ENCODE results near the gene FTHL17.
A peak's percentile ranks its signal among the peaks of the same experiment; 100 is the strongest.

FTHL17 gene

GRCh38 chrX:31074522-31074921, 2.7 kb upstream of the FTHL17 start:
- H3K4me3 ChIP-seq (ENCODE audit: low read length in 2 of 2): no peak overlapping the region
- no peak overlapping the region for H2BK12ac ChIP-seq (ENCODE audit: low read length)
- H3K4me1 ChIP-seq (ENCODE audit: control insufficient read depth in 2 of 2, insufficient read depth in 1 of 2, low read depth in 1 of 2, low read length in 2 of 2): peaks cover 0 to 2% of the 10 kb centered on the region in 2 donors
- no peak overlapping the region for H2AK5ac ChIP-seq (ENCODE audit: low read depth, low read length)
- H3K4me2 ChIP-seq (ENCODE audit: insufficient read depth, low read length, poor library complexity, severe bottlenecking): no peak overlapping the region
- no CpG with 5 or more reads among the region's 2 CpGs for WGBS, 2 donors (ENCODE audit: extremely low coverage in 2 of 2, insufficient read length in 2 of 2, insufficient replicate concordance in 1 of 2)
- no peak overlapping the region for H2BK15ac ChIP-seq (ENCODE audit: low read length)
- DNase-seq (ENCODE audit: low spot score): no peak
- no peak overlapping the region for H3K23ac ChIP-seq (ENCODE audit: low read depth, low read length, poor library complexity)
- H3K27ac ChIP-seq (replicated peaks; ENCODE audit: low read length): no peak overlapping the region
- no peak overlapping the region for H2BK5ac ChIP-seq (ENCODE audit: low read length)
- no peak overlapping the region for H3K9ac ChIP-seq (ENCODE audit: low read depth, low read length, poor library complexity)
- no peak overlapping the region for H2BK120ac ChIP-seq (ENCODE audit: low read depth, low read length)
- H3K27me3 ChIP-seq (ENCODE audit: control insufficient read depth in 3 of 3, insufficient read depth in 3 of 3, low read depth in 1 of 3, low read length in 3 of 3): no peaks in the 10 kb centered on the region
- H3K4ac ChIP-seq (ENCODE audit: low read length): no peak overlapping the region
- H3K18ac ChIP-seq (ENCODE audit: low read length): no peak overlapping the region
- H2AFZ ChIP-seq (ENCODE audit: low read length): no peak overlapping the region
- H3K9me3 ChIP-seq (replicated peaks in 1 of 2; ENCODE audit: control insufficient read depth in 2 of 2, insufficient read depth in 1 of 2, low read depth in 1 of 2, low read length in 2 of 2): no peaks in the 10 kb centered on the region
- no peak overlapping the region for H4K8ac ChIP-seq (ENCODE audit: low read depth, low read length)
- H4K91ac ChIP-seq (ENCODE audit: low read depth, low read length, poor library complexity): no peak overlapping the region
- no peaks in the 10 kb centered on the region for H3K36me3 ChIP-seq (replicated peaks in 1 of 2; ENCODE audit: control insufficient read depth in 2 of 2, insufficient read depth in 2 of 2, low read length in 2 of 2)
- no peaks in the 10 kb centered on the region for H3K79me1 ChIP-seq (ENCODE audit: low read depth, low read length)
- H3K14ac ChIP-seq (ENCODE audit: low read length): no peak overlapping the region

- Histone ChIP-seq H2AFZ (ENCODE audit: low read length) (no peak overlapping the region), H3K23ac (ENCODE audit: low read depth, low read length, poor library complexity) (no peak overlapping the region), H3K9me3 (replicated peaks in 1 of 2; ENCODE audit: control insufficient read depth in 2 of 2, insufficient read depth in 1 of 2, low read depth in 1 of 2, low read length in 2 of 2) (no peaks in the 10 kb centered on the region), H3K18ac (ENCODE audit: low read length) (no peak overlapping the region), H2BK12ac (ENCODE audit: low read length) (no peak overlapping the region), H2BK5ac (ENCODE audit: low read length) (no peak overlapping the region), H3K79me1 (ENCODE audit: low read depth, low read length) (no peaks in the 10 kb centered on the region), H2BK120ac (ENCODE audit: low read depth, low read length) (no peak overlapping the region), H3K4ac (ENCODE audit: low read length) (no peak overlapping the region), H3K27ac (replicated peaks; ENCODE audit: low read length) (no peak overlapping the region), H3K14ac (ENCODE audit: low read length) (peak overlapping the region; percentile 21), H4K8ac (ENCODE audit: low read depth, low read length) (no peak overlapping the region), H2BK15ac (ENCODE audit: low read length) (no peak overlapping the region), H3K4me3 (ENCODE audit: low read length in 2 of 2) (no peak overlapping the region), H4K91ac (ENCODE audit: low read depth, low read length, poor library complexity) (no peak overlapping the region), H2AK5ac (ENCODE audit: low read depth, low read length) (no peak overlapping the region), H3K36me3 (replicated peaks in 1 of 2; ENCODE audit: control insufficient read depth in 2 of 2, insufficient read depth in 2 of 2, low read length in 2 of 2) (no peaks in the 10 kb centered on the region), H3K27me3 (ENCODE audit: control insufficient read depth in 3 of 3, insufficient read depth in 3 of 3, low read depth in 1 of 3, low read length in 3 of 3) (no peaks in the 10 kb centered on the region), H3K9ac (ENCODE audit: low read depth, low read length, poor library complexity) (no peak overlapping the region), H3K4me1 (ENCODE audit: control insufficient read depth in 2 of 2, insufficient read depth in 1 of 2, low read depth in 1 of 2, low read length in 2 of 2) (peaks cover 0 to 4% of the 10 kb centered on the region in 2 donors), H3K4me2 (ENCODE audit: insufficient read depth, low read length, poor library complexity, severe bottlenecking) (no peak overlapping the region)
- DNase-seq (ENCODE audit: low spot score): no peak
- no CpG with 5 or more reads among the region's 18 CpGs for WGBS, 2 donors (ENCODE audit: extremely low coverage in 2 of 2, insufficient read length in 2 of 2, insufficient replicate concordance in 1 of 2)
Measured at GRCh38 chrX:31071262-31071661, 579 bp downstream of the FTHL17 start.

- H2AFZ ChIP-seq (ENCODE audit: low read length): no peak overlapping the region
- H3K36me3 ChIP-seq (replicated peaks in 1 of 2; ENCODE audit: control insufficient read depth in 2 of 2, insufficient read depth in 2 of 2, low read length in 2 of 2): no peaks in the 10 kb centered on the region
- H3K9me3 ChIP-seq (replicated peaks in 1 of 2; ENCODE audit: control insufficient read depth in 2 of 2, insufficient read depth in 1 of 2, low read depth in 1 of 2, low read length in 2 of 2): no peaks in the 10 kb centered on the region
- H2BK5ac ChIP-seq (ENCODE audit: low read length): no peak overlapping the region
- H3K27me3 ChIP-seq (ENCODE audit: control insufficient read depth in 3 of 3, insufficient read depth in 3 of 3, low read depth in 1 of 3, low read length in 3 of 3): no peaks in the 10 kb centered on the region
- H2BK120ac ChIP-seq (ENCODE audit: low read depth, low read length): no peak overlapping the region
- H4K8ac ChIP-seq (ENCODE audit: low read depth, low read length): no peak overlapping the region
- H3K9ac ChIP-seq (ENCODE audit: low read depth, low read length, poor library complexity): no peak overlapping the region
- no peak overlapping the region for H2BK15ac ChIP-seq (ENCODE audit: low read length)
- H3K23ac ChIP-seq (ENCODE audit: low read depth, low read length, poor library complexity): no peak overlapping the region
- H3K79me1 ChIP-seq (ENCODE audit: low read depth, low read length): no peaks in the 10 kb centered on the region
- no peak overlapping the region for H2BK12ac ChIP-seq (ENCODE audit: low read length)
- no peak overlapping the region for H3K4ac ChIP-seq (ENCODE audit: low read length)
- peaks cover 0 to 4% of the 10 kb centered on the region in 2 donors for H3K4me1 ChIP-seq (ENCODE audit: control insufficient read depth in 2 of 2, insufficient read depth in 1 of 2, low read depth in 1 of 2, low read length in 2 of 2)
- DNase-seq (ENCODE audit: low spot score): no peak
- H3K4me3 ChIP-seq (ENCODE audit: low read length in 2 of 2): no peak overlapping the region
- no peak overlapping the region for H2AK5ac ChIP-seq (ENCODE audit: low read depth, low read length)
- no peak overlapping the region for H3K27ac ChIP-seq (replicated peaks; ENCODE audit: low read length)
- H3K4me2 ChIP-seq (ENCODE audit: insufficient read depth, low read length, poor library complexity, severe bottlenecking): no peak overlapping the region
- no peak overlapping the region for H3K18ac ChIP-seq (ENCODE audit: low read length)
- H4K91ac ChIP-seq (ENCODE audit: low read depth, low read length, poor library complexity): no peak overlapping the region
- no peak overlapping the region for H3K14ac ChIP-seq (ENCODE audit: low read length)
Measured at GRCh38 chrX:31070057-31070468, 1.8 kb downstream of the FTHL17 start.

GRCh38 chrX:31063114-31063513, 8.7 kb downstream of the FTHL17 start:
- no peak overlapping the region for H2BK15ac ChIP-seq (ENCODE audit: low read length)
- no peaks in the 10 kb centered on the region for H3K9me3 ChIP-seq (replicated peaks in 1 of 2; ENCODE audit: control insufficient read depth in 2 of 2, insufficient read depth in 1 of 2, low read depth in 1 of 2, low read length in 2 of 2)
- no peak overlapping the region for H3K4me2 ChIP-seq (ENCODE audit: insufficient read depth, low read length, poor library complexity, severe bottlenecking)
- no peaks in the 10 kb centered on the region for H3K4me1 ChIP-seq (ENCODE audit: control insufficient read depth in 2 of 2, insufficient read depth in 1 of 2, low read depth in 1 of 2, low read length in 2 of 2)
- WGBS, 2 donors (ENCODE audit: extremely low coverage in 2 of 2, insufficient read length in 2 of 2, insufficient replicate concordance in 1 of 2): no CpG with 5 or more reads among the region's 1 CpG
- no peaks in the 10 kb centered on the region for H3K79me1 ChIP-seq (ENCODE audit: low read depth, low read length)
- no peak overlapping the region for H2BK5ac ChIP-seq (ENCODE audit: low read length)
- no peak overlapping the region for H3K23ac ChIP-seq (ENCODE audit: low read depth, low read length, poor library complexity)
- peaks cover 0 to 3% (median 0%) of the 10 kb centered on the region in 3 experiments for H3K27me3 ChIP-seq (ENCODE audit: control insufficient read depth in 3 of 3, insufficient read depth in 3 of 3, low read depth in 1 of 3, low read length in 3 of 3)
- H4K91ac ChIP-seq (ENCODE audit: low read depth, low read length, poor library complexity): no peak overlapping the region
- no peak overlapping the region for H3K4me3 ChIP-seq (ENCODE audit: low read length in 2 of 2)
- H2AFZ ChIP-seq (ENCODE audit: low read length): no peak overlapping the region
- H3K18ac ChIP-seq (ENCODE audit: low read length): no peak overlapping the region
- no peak overlapping the region for H3K4ac ChIP-seq (ENCODE audit: low read length)
- no peaks in the 10 kb centered on the region for H3K36me3 ChIP-seq (replicated peaks in 1 of 2; ENCODE audit: control insufficient read depth in 2 of 2, insufficient read depth in 2 of 2, low read length in 2 of 2)
- no peak overlapping the region for H2BK120ac ChIP-seq (ENCODE audit: low read depth, low read length)
- no peak overlapping the region for H4K8ac ChIP-seq (ENCODE audit: low read depth, low read length)
- no peak overlapping the region for H2BK12ac ChIP-seq (ENCODE audit: low read length)
- H3K9ac ChIP-seq (ENCODE audit: low read depth, low read length, poor library complexity): no peak overlapping the region
- no peak overlapping the region for H3K27ac ChIP-seq (replicated peaks; ENCODE audit: low read length)
- no peak overlapping the region for H2AK5ac ChIP-seq (ENCODE audit: low read depth, low read length)
- H3K14ac ChIP-seq (ENCODE audit: low read length): no peak overlapping the region
- no peak for DNase-seq (ENCODE audit: low spot score)
